ENCODE results near the gene ZNF516.

GRCh38 chr18:76457957-76458356 is 37.1 kb downstream of the ZNF516 start:
- TF ChIP-seq CTCF (IDR thresholded peaks at IDR 0.05; ENCODE audit: low read depth, low read length, missing input control) (no peak), REST (IDR thresholded peaks at IDR 0.05) (no peak), TAF1 (conservative IDR thresholded peaks at IDR 0.05) (no peak), MAX (IDR thresholded peaks at IDR 0.05) (no peak), EGR1 (IDR thresholded peaks at IDR 0.05; ENCODE audit: low read depth in 2 of 2) (no peak), HNF4G (IDR thresholded peaks at IDR 0.05) (no peak), SP1 (IDR thresholded peaks at IDR 0.05) (no peak), RAD21 (IDR thresholded peaks at IDR 0.05) (no peak), YY1 (IDR thresholded peaks at IDR 0.05) (no peak)

All from liver (tissue), 3 donors.